Neural cell (in vitro differentiated cells): ENCODE measurements around the gene NUDT3. TPM values are rescaled to one million over a fixed set of nuclear protein-coding genes. Genes with fewer than 3 reads are reported as not detected.

Experiments
- H2AFZ ChIP-seq: fragments of 200-600, 300-800 bp; sonication (generic), shearing (Covaris generic); 2 replicates; pipeline ENCODE4 v1.6.0; 2014; ENCODE audit warnings: low read depth, mild to moderate bottlenecking, antibody characterized with exemption, low read length, moderate library complexity
- H3F3A ChIP-seq: fragments of 200-600 bp; shearing (Covaris generic); 2 replicates; pipeline ENCODE4 v1.6.1; 2016; ENCODE audit warnings: mild to moderate bottlenecking, moderate library complexity, mixed read lengths, antibody characterized with exemption, low read length; ENCODE audit not compliant: insufficient read depth, poor library complexity, severe bottlenecking
- H3K27ac ChIP-seq: fragments of 200-600, 300-800 bp; sonication (generic), shearing (Covaris generic); 2 replicates; pipeline ENCODE4 v1.5.1; 2014; ENCODE audit warnings: mild to moderate bottlenecking, low read length, moderate library complexity
- H3K27me3 ChIP-seq: fragments of 300-800, 200-600 bp; sonication (generic), shearing (Covaris generic); 2 replicates; pipeline ENCODE4 v1.6.0; 2014; ENCODE audit warnings: mild to moderate bottlenecking, low read depth, low read length, moderate library complexity; ENCODE audit not compliant: insufficient read depth
- H3K36me3 ChIP-seq: fragments of 300-800, 200-600 bp; sonication (generic), shearing (Covaris generic); 2 replicates; pipeline ENCODE4 v1.5.1; 2014; ENCODE audit warnings: mild to moderate bottlenecking, antibody characterized with exemption, low read length, moderate library complexity; ENCODE audit not compliant: insufficient read depth
- H3K4me2 ChIP-seq: fragments of 300-800, 200-600 bp; sonication (generic), shearing (Covaris generic); 2 replicates; pipeline ENCODE4 v1.6.0; 2014; ENCODE audit warnings: mild to moderate bottlenecking, low read length
- H3K4me3 ChIP-seq: fragments of 300-800, 200-600 bp; sonication (generic), shearing (Covaris generic); 2 replicates; pipeline ENCODE4 v1.5.1; 2014; ENCODE audit warnings: mild to moderate bottlenecking, low read length, moderate library complexity
- H3K79me2 ChIP-seq: fragments of 200-600 bp; shearing (Covaris generic); replicated peaks from 2 replicates; pipeline ENCODE4 v1.6.0; 2014; ENCODE audit warnings: mild to moderate bottlenecking, low read length, moderate library complexity; ENCODE audit not compliant: insufficient read depth
- H3K9ac ChIP-seq: fragments of 300-800, 200-600 bp; sonication (generic), shearing (Covaris generic); 2 replicates; pipeline ENCODE4 v1.6.1; 2016; ENCODE audit warnings: mild to moderate bottlenecking, low read length, mixed read lengths
- H3K9me2 ChIP-seq: fragments of 200-600 bp; shearing (Covaris generic); 2 replicates; pipeline ENCODE4 v1.6.1; 2016; ENCODE audit warnings: mild to moderate bottlenecking, low read length, mixed read lengths; ENCODE audit not compliant: insufficient read depth
- H3K9me3 ChIP-seq: fragments of 200-600, 300-800 bp; sonication (generic), shearing (Covaris generic); 2 replicates; pipeline ENCODE4 v1.6.1; 2016; ENCODE audit warnings: mild to moderate bottlenecking, mixed run types, low read length, moderate library complexity, mixed read lengths
- H4K20me1 ChIP-seq: fragments of 200-600 bp; shearing (Covaris generic); 2 replicates; pipeline ENCODE4 v1.6.1; 2016; ENCODE audit warnings: mild to moderate bottlenecking, mixed run types; ENCODE audit not compliant: insufficient read depth
- EP300 ChIP-seq: fragments of 450-650 bp; conservative IDR thresholded peaks from 2 replicates; pipeline ENCODE4 v1.6.1; 2014; ENCODE audit warnings: antibody characterized with exemption, mild to moderate bottlenecking, moderate library complexity; ENCODE audit not compliant: poor library complexity, severe bottlenecking
- EZH2 ChIP-seq: fragments of 200-600, 300-800 bp; shearing (Covaris generic), sonication (generic); IDR thresholded peaks from 2 replicates; pipeline ENCODE4 v1.6.1; 2014; ENCODE audit warnings: antibody characterized with exemption, low read length, borderline replicate concordance, mild to moderate bottlenecking; ENCODE audit not compliant: insufficient read depth, poor library complexity, severe bottlenecking
- MXI1 ChIP-seq: fragments of 450-650 bp; conservative IDR thresholded peaks from 2 replicates; pipeline ENCODE4 v1.6.1; 2014; ENCODE audit warnings: antibody characterized with exemption, mild to moderate bottlenecking; ENCODE audit not compliant: poor library complexity, severe bottlenecking
- POLR2AphosphoS5 ChIP-seq: IDR thresholded peaks from 2 replicates; pipeline ENCODE4 v1.6.1; 2012
- RAD21 ChIP-seq: fragments of 450-650 bp; conservative IDR thresholded peaks from 2 replicates; pipeline ENCODE4 v1.6.1; 2014; ENCODE audit warnings: antibody characterized with exemption, mild to moderate bottlenecking, moderate library complexity
- SMC3 ChIP-seq: fragments of 450-650 bp; conservative IDR thresholded peaks from 2 replicates; pipeline ENCODE4 v1.6.1; 2014; ENCODE audit warnings: antibody characterized with exemption, mild to moderate bottlenecking, moderate library complexity; ENCODE audit not compliant: poor library complexity
- TAF1 ChIP-seq: IDR thresholded peaks from 2 replicates; pipeline ENCODE4 v1.6.1; 2012; ENCODE audit warnings: low read depth
- polyA plus RNA-seq: library from polyadenylated mRNA; depleted of rRNA; stranded (reverse); fragments of >200 nt; gene quantifications from 2 replicates; pipeline ENCODE4 v1.2.3, GENCODE V29; 2014
- TF ChIP-seq, protein P1 (sequence below): IDR thresholded peaks from 2 replicates; pipeline ENCODE4 v1.6.1; 2012; ENCODE audit warnings: borderline replicate concordance
- TF ChIP-seq, protein P2 (sequence below): fragments of 450-650 bp; IDR thresholded peaks from 2 replicates; pipeline ENCODE4 v1.5.1; 2014; ENCODE audit warnings: antibody characterized with exemption, mild to moderate bottlenecking, moderate library complexity; ENCODE audit not compliant: poor library complexity, severe bottlenecking

Gene NUDT3
- polyA plus RNA-seq, 1 donor from 2014 or later, result 80.2 TPM

DNA sequence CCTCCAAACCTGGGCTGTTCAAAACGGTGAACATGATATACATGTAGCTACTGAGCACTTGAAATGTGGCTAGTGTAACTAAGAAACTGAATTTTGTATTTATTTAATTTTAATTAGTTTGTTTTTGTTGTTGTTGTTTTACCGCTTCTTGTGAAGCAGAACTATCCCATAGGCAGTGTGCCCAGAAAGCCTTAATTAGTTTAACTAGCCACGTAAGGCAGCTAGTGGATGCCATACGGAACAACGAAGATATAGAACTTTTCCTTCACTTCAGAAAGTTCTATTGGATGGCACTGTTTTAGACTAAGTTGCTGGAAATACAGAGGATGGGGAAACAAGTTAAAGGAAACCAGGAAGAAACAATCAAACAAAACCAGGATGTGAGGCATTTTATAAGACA is 70.6 kb downstream of the NUDT3 start:
- Histone ChIP-seq H3K27ac (no peak overlapping the region), H2AFZ (no peak overlapping the region)

DNA sequence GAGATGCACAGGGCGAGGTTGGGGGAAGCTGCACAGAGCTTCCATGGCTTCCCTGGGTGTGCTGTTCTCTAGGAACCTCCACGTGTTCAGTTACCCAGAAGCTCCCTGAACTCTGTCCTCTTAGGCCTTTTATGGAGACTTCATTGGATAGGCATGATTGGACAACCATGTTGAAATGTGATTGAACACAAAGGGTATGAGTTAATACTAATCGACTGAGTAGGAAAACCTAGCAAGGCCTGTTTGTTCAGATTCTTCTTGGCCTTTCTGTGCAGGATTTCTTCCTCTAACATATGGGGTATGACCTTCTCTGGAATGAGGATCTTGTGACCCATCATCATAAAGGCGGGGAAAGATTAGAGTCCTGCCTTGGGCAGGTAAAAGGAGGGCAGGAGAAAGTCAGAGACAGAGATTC is 73.0 kb downstream of the NUDT3 start:
- H2AFZ ChIP-seq, result no peak overlapping the region
- H3F3A ChIP-seq, result no peaks in the 10 kb centered on the region
- H3K9me2 ChIP-seq, result no peaks in the 10 kb centered on the region
- H3K4me2 ChIP-seq, result no peak overlapping the region
- peaks cover 4% of the 10 kb centered on the region for H3K36me3 ChIP-seq
- H3K27me3 ChIP-seq, result no peaks in the 10 kb centered on the region
- H4K20me1 ChIP-seq, result no peaks in the 10 kb centered on the region
- no peak overlapping the region for H3K4me3 ChIP-seq
- TF ChIP-seq POLR2AphosphoS5, result no peak
- TF ChIP-seq EZH2, result no peak
- no peak for TF ChIP-seq TAF1
- TF ChIP-seq, protein P1, sequence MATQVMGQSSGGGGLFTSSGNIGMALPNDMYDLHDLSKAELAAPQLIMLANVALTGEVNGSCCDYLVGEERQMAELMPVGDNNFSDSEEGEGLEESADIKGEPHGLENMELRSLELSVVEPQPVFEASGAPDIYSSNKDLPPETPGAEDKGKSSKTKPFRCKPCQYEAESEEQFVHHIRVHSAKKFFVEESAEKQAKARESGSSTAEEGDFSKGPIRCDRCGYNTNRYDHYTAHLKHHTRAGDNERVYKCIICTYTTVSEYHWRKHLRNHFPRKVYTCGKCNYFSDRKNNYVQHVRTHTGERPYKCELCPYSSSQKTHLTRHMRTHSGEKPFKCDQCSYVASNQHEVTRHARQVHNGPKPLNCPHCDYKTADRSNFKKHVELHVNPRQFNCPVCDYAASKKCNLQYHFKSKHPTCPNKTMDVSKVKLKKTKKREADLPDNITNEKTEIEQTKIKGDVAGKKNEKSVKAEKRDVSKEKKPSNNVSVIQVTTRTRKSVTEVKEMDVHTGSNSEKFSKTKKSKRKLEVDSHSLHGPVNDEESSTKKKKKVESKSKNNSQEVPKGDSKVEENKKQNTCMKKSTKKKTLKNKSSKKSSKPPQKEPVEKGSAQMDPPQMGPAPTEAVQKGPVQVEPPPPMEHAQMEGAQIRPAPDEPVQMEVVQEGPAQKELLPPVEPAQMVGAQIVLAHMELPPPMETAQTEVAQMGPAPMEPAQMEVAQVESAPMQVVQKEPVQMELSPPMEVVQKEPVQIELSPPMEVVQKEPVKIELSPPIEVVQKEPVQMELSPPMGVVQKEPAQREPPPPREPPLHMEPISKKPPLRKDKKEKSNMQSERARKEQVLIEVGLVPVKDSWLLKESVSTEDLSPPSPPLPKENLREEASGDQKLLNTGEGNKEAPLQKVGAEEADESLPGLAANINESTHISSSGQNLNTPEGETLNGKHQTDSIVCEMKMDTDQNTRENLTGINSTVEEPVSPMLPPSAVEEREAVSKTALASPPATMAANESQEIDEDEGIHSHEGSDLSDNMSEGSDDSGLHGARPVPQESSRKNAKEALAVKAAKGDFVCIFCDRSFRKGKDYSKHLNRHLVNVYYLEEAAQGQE, result no peak
- TF ChIP-seq SMC3, result no peak
- TF ChIP-seq MXI1, result no peak
- TF ChIP-seq RAD21, result no peak
- no peak for TF ChIP-seq EP300
- TF ChIP-seq, protein P2, sequence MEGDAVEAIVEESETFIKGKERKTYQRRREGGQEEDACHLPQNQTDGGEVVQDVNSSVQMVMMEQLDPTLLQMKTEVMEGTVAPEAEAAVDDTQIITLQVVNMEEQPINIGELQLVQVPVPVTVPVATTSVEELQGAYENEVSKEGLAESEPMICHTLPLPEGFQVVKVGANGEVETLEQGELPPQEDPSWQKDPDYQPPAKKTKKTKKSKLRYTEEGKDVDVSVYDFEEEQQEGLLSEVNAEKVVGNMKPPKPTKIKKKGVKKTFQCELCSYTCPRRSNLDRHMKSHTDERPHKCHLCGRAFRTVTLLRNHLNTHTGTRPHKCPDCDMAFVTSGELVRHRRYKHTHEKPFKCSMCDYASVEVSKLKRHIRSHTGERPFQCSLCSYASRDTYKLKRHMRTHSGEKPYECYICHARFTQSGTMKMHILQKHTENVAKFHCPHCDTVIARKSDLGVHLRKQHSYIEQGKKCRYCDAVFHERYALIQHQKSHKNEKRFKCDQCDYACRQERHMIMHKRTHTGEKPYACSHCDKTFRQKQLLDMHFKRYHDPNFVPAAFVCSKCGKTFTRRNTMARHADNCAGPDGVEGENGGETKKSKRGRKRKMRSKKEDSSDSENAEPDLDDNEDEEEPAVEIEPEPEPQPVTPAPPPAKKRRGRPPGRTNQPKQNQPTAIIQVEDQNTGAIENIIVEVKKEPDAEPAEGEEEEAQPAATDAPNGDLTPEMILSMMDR, result no peak
- no peaks in the 10 kb centered on the region for H3K9me3 ChIP-seq
- no peak overlapping the region for H3K9ac ChIP-seq
- peaks cover 16% of the 10 kb centered on the region for H3K79me2 ChIP-seq
- H3K27ac ChIP-seq, result no peak overlapping the region

More for the DNA sequence above, 70.6 kb downstream of the NUDT3 start:
- peaks cover 4% of the 10 kb centered on the region for H3K36me3 ChIP-seq
- no peaks in the 10 kb centered on the region for H3F3A ChIP-seq
- no peak overlapping the region for H3K4me2 ChIP-seq
- H3K79me2 ChIP-seq, result peaks cover 13% of the 10 kb centered on the region
- no peaks in the 10 kb centered on the region for H3K27me3 ChIP-seq
- no peaks in the 10 kb centered on the region for H3K9me3 ChIP-seq
- no peaks in the 10 kb centered on the region for H3K9me2 ChIP-seq
- TF ChIP-seq RAD21, result no peak
- no peak for TF ChIP-seq POLR2AphosphoS5
- TF ChIP-seq TAF1, result no peak
- TF ChIP-seq, protein P2, result no peak
- no peak for TF ChIP-seq EZH2
- no peak for TF ChIP-seq MXI1
- no peak for TF ChIP-seq EP300
- TF ChIP-seq, protein P1, result no peak
- TF ChIP-seq SMC3, result no peak
- no peak overlapping the region for H3K4me3 ChIP-seq
- no peaks in the 10 kb centered on the region for H4K20me1 ChIP-seq
- H3K9ac ChIP-seq, result no peak overlapping the region
